ENCODE results near the gene ZDHHC13. TPM values are rescaled to one million over a fixed set of nuclear protein-coding genes. Genes with fewer than 3 reads are reported as not detected.

The ZDHHC13 gene
- total RNA-seq, 4 donors from 2014 or later, result 5.2 to 6.9 (median 5.8) TPM

GRCh38 chr11:19099093-19099492 lies 17.9 kb upstream of the ZDHHC13 start:
- H3K4me1 ChIP-seq, result no peaks in the 10 kb centered on the region
- H3K27me3 ChIP-seq, result no peaks in the 10 kb centered on the region
- H3K9me3 ChIP-seq, result no peaks in the 10 kb centered on the region
- TF ChIP-seq POLR2A (IDR thresholded peaks at IDR 0.05) (no peak), EP300 (IDR thresholded peaks at IDR 0.05) (no peak), CTCF (IDR thresholded peaks at IDR 0.05) (no peak)
- no peak for DNase-seq (ENCODE audit: low spot score in 2 of 2)
- 75 to 83% methylated on average over 3 of the region's 3 CpGs for WGBS, 2 donors
- no peak overlapping the region for H3K27ac ChIP-seq
- no peak overlapping the region for H3K4me3 ChIP-seq
- H3K36me3 ChIP-seq, result no peaks in the 10 kb centered on the region

GRCh38 chr11:19100885-19101284 lies 16.1 kb upstream of the ZDHHC13 start:
- Histone ChIP-seq H3K36me3 (no peaks in the 10 kb centered on the region), H3K27ac (no peak overlapping the region), H3K27me3 (no peaks in the 10 kb centered on the region), H3K4me1 (no peaks in the 10 kb centered on the region), H3K9me3 (no peaks in the 10 kb centered on the region), H3K4me3 (no peak overlapping the region)
- WGBS, 2 donors, result 84 to 88% methylated on average over 4 of the region's 4 CpGs
- no peak for TF ChIP-seq CTCF (IDR thresholded peaks at IDR 0.05)
- TF ChIP-seq EP300 (IDR thresholded peaks at IDR 0.05), result no peak
- no peak for TF ChIP-seq POLR2A (IDR thresholded peaks at IDR 0.05)
- no peak for DNase-seq (ENCODE audit: low spot score in 2 of 2)

- TF ChIP-seq CTCF (IDR thresholded peaks at IDR 0.05) (no peak), EP300 (IDR thresholded peaks at IDR 0.05) (no peak), POLR2A (IDR thresholded peaks at IDR 0.05) (no peak)
- no peak for DNase-seq (ENCODE audit: low spot score in 2 of 2)
- Histone ChIP-seq H3K9me3 (no peaks in the 10 kb centered on the region), H3K36me3 (no peaks in the 10 kb centered on the region), H3K4me3 (no peak overlapping the region), H3K4me1 (no peaks in the 10 kb centered on the region), H3K27ac (no peak overlapping the region), H3K27me3 (no peaks in the 10 kb centered on the region)
- WGBS, 2 donors, result 56 to 63% methylated on average over 4 of the region's 4 CpGs
Measured at GRCh38 chr11:19101796-19102520, 15.0 kb upstream of the ZDHHC13 start.

DNA sequence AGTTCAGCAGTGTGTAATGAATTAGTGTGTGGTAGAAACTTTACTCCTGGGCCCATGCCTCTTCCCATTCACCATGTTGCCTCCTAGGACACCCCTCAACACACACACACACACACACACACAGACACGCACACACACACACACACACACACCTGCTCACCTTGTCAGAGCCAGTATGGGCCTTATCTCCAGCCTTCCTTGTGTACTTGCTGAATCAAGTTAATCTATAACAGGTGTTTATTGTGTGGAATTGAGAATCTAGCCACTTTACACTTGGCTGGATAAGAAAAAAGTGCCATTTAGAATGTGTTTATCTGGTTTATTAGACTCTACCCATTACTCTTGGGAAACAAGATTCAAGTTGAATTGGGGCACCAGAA lies 14.5 kb upstream of the ZDHHC13 start:
- WGBS, 2 donors, result 88% methylated on average over 1 of the region's 1 CpG
- Histone ChIP-seq H3K4me3 (no peak overlapping the region), H3K27me3 (no peaks in the 10 kb centered on the region), H3K4me1 (no peaks in the 10 kb centered on the region), H3K27ac (no peak overlapping the region), H3K9me3 (no peaks in the 10 kb centered on the region), H3K36me3 (no peaks in the 10 kb centered on the region)
- TF ChIP-seq EP300 (IDR thresholded peaks at IDR 0.05), result no peak
- no peak for TF ChIP-seq CTCF (IDR thresholded peaks at IDR 0.05)
- no peak for TF ChIP-seq POLR2A (IDR thresholded peaks at IDR 0.05)
- no peak for DNase-seq (ENCODE audit: low spot score in 2 of 2)

DNA sequence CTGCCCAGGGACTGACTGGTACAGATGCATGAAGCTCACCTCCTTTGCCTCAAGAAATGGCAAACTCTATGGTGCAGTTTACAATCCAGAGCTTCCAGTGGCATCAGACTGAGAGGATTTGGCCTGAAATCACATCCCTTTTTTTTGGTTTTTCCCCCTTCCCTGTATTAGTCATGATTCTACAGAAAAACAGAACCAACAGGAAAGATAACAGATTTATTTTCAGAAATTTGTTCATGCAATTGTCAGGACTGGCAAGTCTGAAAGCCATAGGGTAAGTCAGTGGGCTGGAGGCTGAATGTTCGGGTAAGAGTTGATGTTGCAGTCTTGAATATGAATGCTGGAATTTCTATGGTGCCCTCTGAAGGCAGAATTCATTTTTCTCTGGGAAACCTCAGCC lies 12.0 kb upstream of the ZDHHC13 start:
- DNase-seq (ENCODE audit: low spot score in 2 of 2), result no peak
- TF ChIP-seq POLR2A (IDR thresholded peaks at IDR 0.05), result no peak
- TF ChIP-seq CTCF (IDR thresholded peaks at IDR 0.05), result no peak
- TF ChIP-seq EP300 (IDR thresholded peaks at IDR 0.05), result no peak
- WGBS, 2 donors, result 52 to 70% methylated on average over 1 of the region's 1 CpG
- H3K9me3 ChIP-seq, result no peaks in the 10 kb centered on the region
- no peaks in the 10 kb centered on the region for H3K4me1 ChIP-seq
- H3K36me3 ChIP-seq, result no peaks in the 10 kb centered on the region
- no peaks in the 10 kb centered on the region for H3K27me3 ChIP-seq
- no peak overlapping the region for H3K4me3 ChIP-seq
- no peak overlapping the region for H3K27ac ChIP-seq
